Brain pericyte (primary cell): Measurements from ENCODE around the gene RPL22L1.
A peak's percentile ranks its signal among the peaks of the same experiment; 100 is the strongest.
"Not testable (repeated sequence)": the region's sequence is repeated elsewhere in the genome, so short reads cannot be mapped to it uniquely, and the experiment has no call there.

ENCODE experiments used
- DNase-seq: peaks from one replicate; pipeline ENCODE4 v3.0.0-alpha.2; 2012; ENCODE audit warnings: low read depth, low spot score

RPL22L1 gene

GRCh38 chr3:170869645-170870593 is at the start of gene RPL22L1:
RPL22L1 (minus strand) TSS chr3:170870195; CDS start chr3:170870167, 28 bp downstream.
- peak; percentile 85 for DNase-seq

- DNase-seq: no peak
Observed at GRCh38 chr3:170918715-170919114, 48.7 kb upstream of the RPL22L1 start.

- no peak for DNase-seq
Observed at GRCh38 chr3:170914690-170915089, 44.7 kb upstream of the RPL22L1 start.

GRCh38 chr3:170914212-170914611 is 44.2 kb upstream of the RPL22L1 start:
- no peak for DNase-seq

GRCh38 chr3:170911051-170911450 is 41.1 kb upstream of the RPL22L1 start:
- no peak for DNase-seq

GRCh38 chr3:170910542-170910941 is 40.5 kb upstream of the RPL22L1 start:
- no peak for DNase-seq

- DNase-seq: no peak
Observed at GRCh38 chr3:170909129-170909903, 39.3 kb upstream of the RPL22L1 start.

- DNase-seq: peak; percentile 76
Observed at GRCh38 chr3:170908235-170909116, 38.5 kb upstream of the RPL22L1 start, which contains the start of gene EIF5A2. EIF5A2 (minus strand) TSS chr3:170908637; CDS start chr3:170907806, 831 bp downstream.

- DNase-seq: no peak
Observed at GRCh38 chr3:170907637-170908234, 37.7 kb upstream of the RPL22L1 start.

- DNase-seq: no peak
Observed at GRCh38 chr3:170905862-170906261, 35.9 kb upstream of the RPL22L1 start.

GRCh38 chr3:170903123-170903522 is 33.1 kb upstream of the RPL22L1 start:
- DNase-seq: no peak

- DNase-seq: no peak
Observed at GRCh38 chr3:170899455-170899854, 29.5 kb upstream of the RPL22L1 start.

GRCh38 chr3:170897978-170898377 is 28.0 kb upstream of the RPL22L1 start:
- no peak for DNase-seq

GRCh38 chr3:170897199-170897598 is 27.2 kb upstream of the RPL22L1 start:
- not testable (repeated sequence) for DNase-seq

- DNase-seq: no peak
Observed at GRCh38 chr3:170896781-170897180, 26.8 kb upstream of the RPL22L1 start.

- not testable (repeated sequence) for DNase-seq
Observed at GRCh38 chr3:170896333-170896732, 26.3 kb upstream of the RPL22L1 start.

- no peak for DNase-seq
Observed at GRCh38 chr3:170893895-170894294, 23.9 kb upstream of the RPL22L1 start.

GRCh38 chr3:170889630-170890029 is 19.6 kb upstream of the RPL22L1 start:
- no peak for DNase-seq

- DNase-seq: no peak
Observed at GRCh38 chr3:170889132-170889531, 19.1 kb upstream of the RPL22L1 start.

GRCh38 chr3:170884109-170884930 is 14.3 kb upstream of the RPL22L1 start:
- DNase-seq: not testable (repeated sequence)
